Measurements from ENCODE around the gene TEX29. TPM values are rescaled to one million over a fixed set of nuclear protein-coding genes. Genes with fewer than 3 reads are reported as not detected.
A peak's percentile ranks its signal among the peaks of the same experiment; 100 is the strongest.

Gene TEX29
- total RNA-seq, 5 donors from 2014 or later (not counting 1 experiment from before 2014, with no cell fraction given): 0.36 to 0.76 (median 0.70) TPM; not detected in 2

DNA sequence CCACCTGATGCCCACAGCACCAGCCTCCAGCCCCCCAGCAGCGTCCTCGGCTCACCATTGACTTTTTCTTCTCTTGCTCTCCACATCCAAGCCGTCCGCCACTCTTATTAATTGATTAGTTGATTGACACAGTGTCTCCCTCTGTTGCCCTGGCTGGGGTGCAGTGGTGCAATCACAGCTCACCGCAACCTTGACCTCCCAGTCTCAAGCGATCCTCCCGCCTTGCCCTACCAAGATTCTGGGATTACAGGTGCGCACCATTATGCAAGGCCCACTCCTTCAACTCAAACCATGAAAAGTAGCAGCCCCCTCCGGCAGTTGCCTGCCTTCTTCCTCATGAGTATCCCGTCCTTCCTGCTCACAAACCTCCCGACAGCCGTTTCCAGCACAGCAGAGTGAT lies 921 bp upstream of the TEX29 start:
- no peak overlapping the region for H3K27ac Mint-ChIP-seq

DNA sequence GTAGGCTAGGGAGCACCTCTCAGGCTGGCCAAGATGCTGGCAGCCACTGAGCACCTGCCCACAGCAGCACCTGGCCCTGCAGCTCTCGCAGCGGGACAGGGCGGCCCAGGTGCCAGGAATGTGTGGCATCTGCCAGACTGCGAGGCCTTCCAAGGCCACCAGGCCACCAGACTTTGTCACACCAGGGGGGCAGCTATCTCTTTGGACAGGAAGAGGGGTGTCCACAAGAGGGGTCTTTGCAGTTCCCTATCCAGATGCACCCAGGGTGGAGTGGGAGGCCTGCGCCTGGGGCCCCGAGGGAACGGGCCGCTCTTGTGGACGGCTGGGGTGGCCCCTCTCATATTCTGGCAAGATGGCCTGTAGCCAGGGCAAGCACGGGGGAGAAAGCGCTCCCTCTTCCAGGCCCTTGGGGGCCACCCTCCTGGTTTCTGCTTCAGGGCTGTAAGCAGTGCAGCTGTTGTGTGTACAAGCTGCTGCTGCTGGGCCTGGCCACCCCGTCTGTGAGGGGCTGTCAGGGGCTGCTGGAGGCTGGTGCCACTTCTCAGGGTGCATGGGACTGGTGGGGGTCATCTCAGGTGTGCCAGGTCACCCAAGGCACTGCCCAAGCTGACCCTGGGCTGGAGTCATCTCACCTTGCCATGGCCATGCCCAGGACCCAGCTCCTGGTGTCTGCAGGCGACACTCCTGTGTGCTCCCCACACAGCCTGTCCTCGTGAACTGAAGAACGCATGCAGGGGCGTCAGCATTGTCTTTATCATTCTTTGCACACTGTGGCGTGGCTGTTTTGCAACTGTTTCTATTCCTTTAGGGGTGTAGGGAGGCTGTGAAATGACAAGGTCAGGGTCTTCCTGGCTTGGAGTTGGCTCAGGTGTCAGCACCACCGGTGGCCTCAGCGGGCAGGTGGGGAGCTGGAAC lies 1.8 kb downstream of the TEX29 start:
- POLR2A ChIA-PET: no interaction called here

More for the DNA sequence above, 921 bp upstream of the TEX29 start:
- no peak overlapping the region for H3K4me3 ChIP-seq (ENCODE audit: control insufficient read depth in 1 of 2, extremely low read depth in 1 of 2, low read length in 1 of 2)
- H3K36me3 ChIP-seq (ENCODE audit: control insufficient read depth in 2 of 2, extremely low read depth in 1 of 2, insufficient read depth in 1 of 2, low read length in 1 of 2): peaks cover 0 to 6% of the 10 kb centered on the region in 2 donors
- WGBS (ENCODE audit: insufficient coverage): 97% methylated on average over 8 of the region's 12 CpGs
- no peak overlapping the region for H3K27ac ChIP-seq (ENCODE audit: low read length)
- H3K9me3 ChIP-seq: no peaks in the 10 kb centered on the region
- CTCF ChIA-PET: no interaction called here
- H3K27me3 ChIP-seq (replicated peaks in 1 of 2; ENCODE audit: control insufficient read depth in 2 of 2, extremely low read depth in 1 of 2, insufficient read depth in 2 of 2, low read length in 1 of 2): no peaks in the 10 kb centered on the region
- POLR2A ChIA-PET: no interaction called here
- Mint-ChIP-seq H3K27me3 (no peaks in the 10 kb centered on the region), H3K36me3 (peaks cover 18% of the 10 kb centered on the region), H3K9me3 (no peaks in the 10 kb centered on the region), H3K4me1 (peaks cover 0 to 5% (median 2%) of the 10 kb centered on the region in 3 donors), H3K4me3 (no peak overlapping the region)
- peaks cover 0 to 4% of the 10 kb centered on the region in 2 experiments for H3K4me1 ChIP-seq (ENCODE audit: control insufficient read depth in 1 of 2, extremely low read depth in 1 of 2, insufficient read depth in 2 of 2, low read length in 2 of 2)
- DNase-seq: no peak
- no peak for ATAC-seq (replicated peaks in 1 of 4)

DNA sequence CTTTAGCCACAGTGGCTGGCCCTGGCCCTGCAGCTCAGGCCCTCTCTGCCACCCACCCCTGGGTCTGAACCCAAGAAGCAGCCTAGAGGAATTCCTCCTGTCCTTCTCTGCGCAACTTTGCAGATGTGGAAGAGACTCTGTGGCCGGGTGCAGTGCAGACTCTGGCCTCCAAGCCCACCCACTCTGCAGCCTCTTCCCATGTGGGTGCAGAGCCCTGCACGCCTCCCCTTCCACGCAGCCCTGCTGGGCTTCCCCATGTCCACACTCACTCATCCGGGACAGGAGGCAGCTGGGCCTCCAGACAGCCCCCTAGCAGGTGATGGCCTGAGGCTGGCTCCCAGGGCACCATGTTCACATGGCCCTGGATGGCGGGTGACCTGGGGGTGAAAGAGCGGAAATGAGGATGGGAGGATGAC lies 2.5 kb downstream of the TEX29 start:
- Histone ChIP-seq H3K9me3 (no peaks in the 10 kb centered on the region), H3K4me1 (ENCODE audit: control insufficient read depth in 1 of 2, extremely low read depth in 1 of 2, insufficient read depth in 2 of 2, low read length in 2 of 2) (peaks cover 0 to 4% of the 10 kb centered on the region in 2 experiments), H3K36me3 (ENCODE audit: control insufficient read depth in 2 of 2, extremely low read depth in 1 of 2, insufficient read depth in 1 of 2, low read length in 1 of 2) (peaks cover 0 to 6% of the 10 kb centered on the region in 2 donors), H3K27ac (ENCODE audit: low read length) (no peak overlapping the region), H3K4me3 (ENCODE audit: control insufficient read depth in 1 of 2, extremely low read depth in 1 of 2, low read length in 1 of 2) (no peak overlapping the region), H3K27me3 (replicated peaks in 1 of 2; ENCODE audit: control insufficient read depth in 2 of 2, extremely low read depth in 1 of 2, insufficient read depth in 2 of 2, low read length in 1 of 2) (no peaks in the 10 kb centered on the region)
- Mint-ChIP-seq H3K4me3 (no peak overlapping the region), H3K27me3 (no peaks in the 10 kb centered on the region), H3K4me1 (peaks cover 0 to 5% (median 2%) of the 10 kb centered on the region in 3 donors), H3K36me3 (peaks cover 4% of the 10 kb centered on the region), H3K9me3 (no peaks in the 10 kb centered on the region), H3K27ac (no peak overlapping the region)
- ATAC-seq (replicated peaks in 1 of 4) (no peak), DNase-seq (peak in 1 of 35 experiments; percentile 16)
- ChIA-PET POLR2A (no interaction called here), CTCF (no interaction called here)
- WGBS (ENCODE audit: insufficient coverage): 82% methylated on average over 4 of the region's 7 CpGs

More for the DNA sequence above, 1.8 kb downstream of the TEX29 start:
- Mint-ChIP-seq H3K4me1 (peaks cover 0 to 5% (median 2%) of the 10 kb centered on the region in 3 donors), H3K4me3 (no peak overlapping the region), H3K27ac (no peak overlapping the region), H3K27me3 (no peaks in the 10 kb centered on the region), H3K36me3 (peaks cover 7% of the 10 kb centered on the region), H3K9me3 (no peaks in the 10 kb centered on the region)
- WGBS (ENCODE audit: insufficient coverage): 86% methylated on average over 18 of the region's 19 CpGs
- Histone ChIP-seq H3K4me3 (ENCODE audit: control insufficient read depth in 1 of 2, extremely low read depth in 1 of 2, low read length in 1 of 2) (no peak overlapping the region), H3K27me3 (replicated peaks in 1 of 2; ENCODE audit: control insufficient read depth in 2 of 2, extremely low read depth in 1 of 2, insufficient read depth in 2 of 2, low read length in 1 of 2) (no peaks in the 10 kb centered on the region), H3K27ac (ENCODE audit: low read length) (no peak overlapping the region), H3K9me3 (no peaks in the 10 kb centered on the region), H3K4me1 (ENCODE audit: control insufficient read depth in 1 of 2, extremely low read depth in 1 of 2, insufficient read depth in 2 of 2, low read length in 2 of 2) (peaks cover 0 to 4% of the 10 kb centered on the region in 2 experiments), H3K36me3 (ENCODE audit: control insufficient read depth in 2 of 2, extremely low read depth in 1 of 2, insufficient read depth in 1 of 2, low read length in 1 of 2) (peaks cover 0 to 6% of the 10 kb centered on the region in 2 donors)
- DNase-seq (no peak), ATAC-seq (replicated peaks in 1 of 4) (peak in 1 of 4 experiments; percentile 13)
- CTCF ChIA-PET: no interaction called here

DNA sequence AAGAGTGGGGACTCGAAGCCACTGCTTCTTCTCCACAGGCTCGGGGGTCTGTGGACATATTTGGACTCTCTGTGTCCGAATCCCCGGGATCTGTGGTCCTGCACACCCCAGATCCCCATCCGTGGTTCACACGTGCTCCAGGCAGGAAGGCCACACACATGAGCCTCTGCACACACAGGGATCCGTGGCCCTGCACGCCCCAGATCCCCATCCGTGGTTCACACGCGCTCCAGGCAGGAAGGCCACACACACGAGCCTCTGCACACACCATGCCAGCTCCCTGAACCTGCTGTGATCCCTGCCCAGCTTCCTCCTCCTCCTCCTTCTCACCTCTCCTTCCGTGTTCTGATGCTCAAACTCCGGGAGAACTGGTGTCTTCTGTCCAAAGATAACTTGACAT lies 3.1 kb downstream of the TEX29 start:
- H3K9me3 Mint-ChIP-seq: no peaks in the 10 kb centered on the region

DNA sequence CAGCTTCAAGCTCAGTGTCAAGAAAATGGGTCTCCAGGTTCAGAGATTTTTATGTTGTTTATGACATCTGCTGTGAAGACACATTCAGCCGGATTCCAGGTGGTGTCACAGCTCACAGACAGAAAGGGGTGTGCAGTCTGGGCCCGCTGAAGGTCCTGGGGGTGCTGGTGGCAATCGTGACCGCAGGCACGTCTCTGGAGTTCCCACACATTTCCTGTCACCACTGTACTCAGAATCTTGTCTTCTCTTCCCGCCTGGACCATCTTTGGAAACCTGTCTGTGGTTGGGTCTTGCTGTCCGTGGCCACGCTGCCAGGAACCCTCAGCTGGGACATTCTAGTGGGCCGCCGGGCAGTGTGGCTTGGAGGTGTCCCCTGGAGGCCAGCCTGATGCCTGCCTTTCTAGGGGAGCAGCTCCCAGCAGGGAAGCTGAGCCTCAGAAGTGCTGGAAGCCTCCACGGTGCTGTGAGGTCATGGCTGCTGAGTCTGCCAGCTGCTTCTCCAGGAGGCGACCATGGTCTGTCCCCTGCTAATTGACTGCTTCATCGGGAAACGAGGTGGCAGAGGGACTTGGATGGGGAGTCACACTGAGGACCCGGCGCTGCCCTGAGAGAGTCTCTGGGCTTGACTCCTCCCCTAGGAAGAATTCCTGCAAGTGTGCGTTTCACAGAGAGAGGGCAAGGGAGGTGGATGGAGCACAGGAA lies 3.7 kb downstream of the TEX29 start:
- Histone ChIP-seq H3K4me1 (ENCODE audit: control insufficient read depth in 1 of 2, extremely low read depth in 1 of 2, insufficient read depth in 2 of 2, low read length in 2 of 2) (peaks cover 0 to 4% of the 10 kb centered on the region in 2 experiments), H3K27ac (ENCODE audit: low read length) (no peak overlapping the region), H3K27me3 (replicated peaks in 1 of 2; ENCODE audit: control insufficient read depth in 2 of 2, extremely low read depth in 1 of 2, insufficient read depth in 2 of 2, low read length in 1 of 2) (no peaks in the 10 kb centered on the region), H3K9me3 (no peaks in the 10 kb centered on the region), H3K4me3 (ENCODE audit: control insufficient read depth in 1 of 2, extremely low read depth in 1 of 2, low read length in 1 of 2) (no peak overlapping the region), H3K36me3 (ENCODE audit: control insufficient read depth in 2 of 2, extremely low read depth in 1 of 2, insufficient read depth in 1 of 2, low read length in 1 of 2) (no peaks in the 10 kb centered on the region)
- no peaks in the 10 kb centered on the region for H3K27me3 Mint-ChIP-seq
- WGBS (ENCODE audit: insufficient coverage): 60% methylated on average over 16 of the region's 17 CpGs
- DNase-seq: no peak
- CTCF ChIA-PET: no interaction called here
- H3K9me3 Mint-ChIP-seq: no peaks in the 10 kb centered on the region
- peaks cover 0 to 5% (median 2%) of the 10 kb centered on the region in 3 donors for H3K4me1 Mint-ChIP-seq
- no peaks in the 10 kb centered on the region for H3K36me3 Mint-ChIP-seq
- no peak for ATAC-seq (replicated peaks in 1 of 4)
- POLR2A ChIA-PET: no interaction called here
- no peak overlapping the region for H3K27ac Mint-ChIP-seq
- H3K4me3 Mint-ChIP-seq: no peak overlapping the region

More for the DNA sequence above, 3.1 kb downstream of the TEX29 start:
- Mint-ChIP-seq H3K4me3 (no peak overlapping the region), H3K36me3 (peaks cover under 1% of the 10 kb centered on the region), H3K27ac (no peak overlapping the region), H3K27me3 (no peaks in the 10 kb centered on the region), H3K4me1 (peaks cover 0 to 5% (median 2%) of the 10 kb centered on the region in 3 donors)
- Histone ChIP-seq H3K27ac (ENCODE audit: low read length) (no peak overlapping the region), H3K4me1 (ENCODE audit: control insufficient read depth in 1 of 2, extremely low read depth in 1 of 2, insufficient read depth in 2 of 2, low read length in 2 of 2) (peaks cover 0 to 4% of the 10 kb centered on the region in 2 experiments), H3K36me3 (ENCODE audit: control insufficient read depth in 2 of 2, extremely low read depth in 1 of 2, insufficient read depth in 1 of 2, low read length in 1 of 2) (peaks cover 0 to 4% of the 10 kb centered on the region in 2 donors), H3K4me3 (ENCODE audit: control insufficient read depth in 1 of 2, extremely low read depth in 1 of 2, low read length in 1 of 2) (no peak overlapping the region), H3K27me3 (replicated peaks in 1 of 2; ENCODE audit: control insufficient read depth in 2 of 2, extremely low read depth in 1 of 2, insufficient read depth in 2 of 2, low read length in 1 of 2) (no peaks in the 10 kb centered on the region), H3K9me3 (no peaks in the 10 kb centered on the region)
- ChIA-PET CTCF (no interaction called here), POLR2A (no interaction called here)
- ATAC-seq (replicated peaks in 1 of 4) (no peak), DNase-seq (peak in 1 of 35 experiments; percentile 13)
- WGBS (ENCODE audit: insufficient coverage): 89% methylated on average over 12 of the region's 14 CpGs

DNA sequence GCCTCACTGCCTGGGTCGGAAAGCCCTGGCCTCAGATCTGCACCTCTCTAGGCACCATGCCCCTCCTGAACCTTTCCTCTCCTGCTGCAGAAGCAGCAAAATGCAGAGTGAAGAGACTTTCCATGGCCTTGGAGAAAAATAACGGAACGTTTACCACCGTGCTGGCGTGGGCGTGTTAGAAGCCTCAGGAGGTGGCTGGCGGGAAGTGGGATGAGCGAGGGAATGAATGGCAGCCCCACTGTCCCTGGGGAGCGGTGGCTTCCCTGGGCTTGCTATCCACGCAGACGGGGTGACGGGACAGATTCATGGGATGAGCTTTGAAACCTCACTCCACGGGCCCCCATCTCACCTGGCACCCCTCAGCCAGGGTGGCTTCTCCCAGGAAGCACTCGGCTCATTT lies 4.3 kb downstream of the TEX29 start:
- H3K9me3 Mint-ChIP-seq: no peaks in the 10 kb centered on the region
- DNase-seq (no peak), ATAC-seq (replicated peaks in 1 of 4) (no peak)
- Histone ChIP-seq H3K4me3 (ENCODE audit: control insufficient read depth in 1 of 2, extremely low read depth in 1 of 2, low read length in 1 of 2) (no peak overlapping the region), H3K27ac (ENCODE audit: low read length) (no peak overlapping the region), H3K27me3 (replicated peaks in 1 of 2; ENCODE audit: control insufficient read depth in 2 of 2, extremely low read depth in 1 of 2, insufficient read depth in 2 of 2, low read length in 1 of 2) (no peaks in the 10 kb centered on the region), H3K36me3 (ENCODE audit: control insufficient read depth in 2 of 2, extremely low read depth in 1 of 2, insufficient read depth in 1 of 2, low read length in 1 of 2) (no peaks in the 10 kb centered on the region), H3K4me1 (ENCODE audit: control insufficient read depth in 1 of 2, extremely low read depth in 1 of 2, insufficient read depth in 2 of 2, low read length in 2 of 2) (peaks cover 0 to 4% of the 10 kb centered on the region in 2 experiments), H3K9me3 (no peaks in the 10 kb centered on the region)
- H3K27ac Mint-ChIP-seq: no peak overlapping the region
- H3K27me3 Mint-ChIP-seq: no peaks in the 10 kb centered on the region
- 87% methylated on average over 14 of the region's 14 CpGs for WGBS (ENCODE audit: insufficient coverage)
- H3K4me1 Mint-ChIP-seq: peaks cover 0 to 5% (median 2%) of the 10 kb centered on the region in 3 donors
- no peaks in the 10 kb centered on the region for H3K36me3 Mint-ChIP-seq
- CTCF ChIA-PET: no interaction called here
- POLR2A ChIA-PET: no interaction called here
- no peak overlapping the region for H3K4me3 Mint-ChIP-seq

Data from T-cell (primary cell).